Choroid plexus epithelial cell (primary cell): Measurements from ENCODE around the gene EEF2K.
A peak's percentile ranks its signal among the peaks of the same experiment; 100 is the strongest.

Experiments
- DNase-seq: peaks from one replicate; pipeline ENCODE4 v3.0.0-alpha.2; 2010; ENCODE audit warnings: low read depth
- H3K4me3 ChIP-seq: 2 replicates; pipeline ENCODE4 v1.5.1; 2011; ENCODE audit warnings: low read depth, mild to moderate bottlenecking, control low read depth, low read length, moderate library complexity
- TF ChIP-seq, protein P1 (sequence below): conservative IDR thresholded peaks from 2 replicates; pipeline ENCODE4 v1.5.1; 2011; ENCODE audit warnings: low read depth, mild to moderate bottlenecking, control low read depth, inconsistent platforms, low read length, moderate library complexity

EEF2K gene

DNA sequence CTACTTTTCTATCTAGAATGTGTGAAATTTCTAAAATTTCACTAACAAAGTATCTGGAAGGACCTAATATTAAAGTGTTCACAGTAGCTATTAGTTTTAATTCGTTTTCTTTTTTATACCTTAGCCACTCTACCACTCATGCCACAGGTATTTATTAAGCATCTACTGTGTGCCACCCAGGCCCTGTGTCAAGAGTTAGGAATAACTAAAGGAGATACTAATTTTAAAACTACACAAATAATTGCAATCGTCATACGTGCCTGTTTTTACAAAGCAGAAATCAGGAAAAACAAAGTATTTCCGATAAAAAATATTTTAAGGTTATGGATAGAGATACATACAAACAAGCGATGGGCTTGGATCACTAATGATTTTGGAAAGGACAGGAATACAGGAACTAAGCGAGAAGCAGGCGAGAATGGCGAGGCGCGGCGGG lies 483 bp upstream of the EEF2K start:
- peak overlapping the region; percentile 88 for H3K4me3 ChIP-seq
- DNase-seq, result no peak
- TF ChIP-seq, protein P1, sequence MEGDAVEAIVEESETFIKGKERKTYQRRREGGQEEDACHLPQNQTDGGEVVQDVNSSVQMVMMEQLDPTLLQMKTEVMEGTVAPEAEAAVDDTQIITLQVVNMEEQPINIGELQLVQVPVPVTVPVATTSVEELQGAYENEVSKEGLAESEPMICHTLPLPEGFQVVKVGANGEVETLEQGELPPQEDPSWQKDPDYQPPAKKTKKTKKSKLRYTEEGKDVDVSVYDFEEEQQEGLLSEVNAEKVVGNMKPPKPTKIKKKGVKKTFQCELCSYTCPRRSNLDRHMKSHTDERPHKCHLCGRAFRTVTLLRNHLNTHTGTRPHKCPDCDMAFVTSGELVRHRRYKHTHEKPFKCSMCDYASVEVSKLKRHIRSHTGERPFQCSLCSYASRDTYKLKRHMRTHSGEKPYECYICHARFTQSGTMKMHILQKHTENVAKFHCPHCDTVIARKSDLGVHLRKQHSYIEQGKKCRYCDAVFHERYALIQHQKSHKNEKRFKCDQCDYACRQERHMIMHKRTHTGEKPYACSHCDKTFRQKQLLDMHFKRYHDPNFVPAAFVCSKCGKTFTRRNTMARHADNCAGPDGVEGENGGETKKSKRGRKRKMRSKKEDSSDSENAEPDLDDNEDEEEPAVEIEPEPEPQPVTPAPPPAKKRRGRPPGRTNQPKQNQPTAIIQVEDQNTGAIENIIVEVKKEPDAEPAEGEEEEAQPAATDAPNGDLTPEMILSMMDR, result no peak

DNA sequence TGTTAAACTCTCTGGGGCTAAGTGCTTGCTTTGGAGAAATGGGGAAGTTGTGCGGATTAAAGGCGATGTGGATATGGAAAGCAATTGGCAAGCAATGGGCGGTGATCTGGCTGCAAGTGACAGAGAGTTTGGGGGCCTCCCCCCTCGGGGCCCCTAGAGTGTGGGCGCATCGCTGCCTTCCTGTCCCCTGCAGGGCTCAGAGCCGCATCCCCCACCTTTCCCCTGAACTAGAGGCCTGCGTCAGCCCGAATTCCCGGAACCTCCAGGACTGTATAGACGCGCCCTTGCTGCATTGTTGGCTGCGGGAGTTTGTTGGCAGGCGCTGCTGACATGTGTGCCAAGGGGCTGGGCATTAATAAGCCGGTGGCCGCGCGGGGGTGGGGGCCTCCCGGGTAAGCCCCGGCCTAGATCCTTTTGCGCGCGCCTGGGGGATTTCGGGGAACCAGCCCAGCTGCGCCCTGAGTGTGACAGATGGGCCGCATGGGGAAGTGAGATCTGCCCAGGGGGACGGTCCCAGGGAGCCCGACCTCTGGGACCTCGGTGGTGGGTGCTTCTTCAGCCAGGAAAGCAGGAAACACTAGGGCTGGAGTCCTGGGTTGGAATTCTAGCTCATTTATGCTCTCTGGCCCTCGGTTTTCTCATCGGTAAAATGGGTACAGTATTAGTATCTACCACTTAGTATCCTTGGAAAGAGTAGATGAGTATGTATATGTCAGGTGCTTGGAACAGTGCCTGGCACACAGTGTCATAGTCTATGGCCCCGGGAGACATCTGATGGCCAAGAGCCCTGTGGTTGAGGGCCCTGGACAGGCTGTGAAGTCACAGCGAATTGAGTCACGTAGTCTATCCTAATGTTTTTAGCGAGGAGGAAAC lies 1.0 kb downstream of the EEF2K start:
- H3K4me3 ChIP-seq, result peak overlapping the region; percentile 88
- TF ChIP-seq, protein P1, result no peak
- DNase-seq, result peak; percentile 42

DNA sequence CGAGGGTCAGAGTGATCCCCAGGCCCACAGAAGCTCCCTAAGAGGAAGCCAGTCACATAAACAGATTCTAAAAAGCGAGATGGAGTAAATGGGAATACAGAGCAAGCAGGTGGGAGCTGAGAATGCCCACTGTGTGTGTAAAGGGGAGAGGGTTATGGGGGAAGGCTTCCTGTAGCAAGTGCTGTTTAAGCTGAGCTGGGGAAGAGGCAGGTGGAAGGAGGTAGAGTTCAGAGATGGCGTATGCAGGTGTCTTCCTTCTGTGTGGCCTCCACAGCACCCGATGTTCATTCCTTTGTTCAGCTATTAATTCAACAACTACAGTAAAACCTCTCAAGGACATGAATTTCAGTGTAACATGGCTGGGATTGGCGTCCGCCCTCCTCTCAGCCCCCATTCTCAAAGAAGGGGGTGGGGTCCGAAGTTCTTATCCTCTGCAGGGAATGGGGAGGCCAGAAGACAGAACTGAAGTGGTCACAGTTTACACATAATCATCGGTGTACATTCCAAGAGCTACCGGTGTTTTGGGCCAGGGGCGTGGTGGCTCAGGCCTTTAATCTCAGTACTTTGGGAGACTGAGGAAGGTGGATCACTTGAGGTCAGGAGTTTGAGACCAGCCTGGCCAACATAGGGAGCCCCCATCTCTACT lies 1.8 kb downstream of the EEF2K start:
- no peak for DNase-seq
- TF ChIP-seq, protein P1, result no peak
- peak overlapping the region; percentile 88 for H3K4me3 ChIP-seq

DNA sequence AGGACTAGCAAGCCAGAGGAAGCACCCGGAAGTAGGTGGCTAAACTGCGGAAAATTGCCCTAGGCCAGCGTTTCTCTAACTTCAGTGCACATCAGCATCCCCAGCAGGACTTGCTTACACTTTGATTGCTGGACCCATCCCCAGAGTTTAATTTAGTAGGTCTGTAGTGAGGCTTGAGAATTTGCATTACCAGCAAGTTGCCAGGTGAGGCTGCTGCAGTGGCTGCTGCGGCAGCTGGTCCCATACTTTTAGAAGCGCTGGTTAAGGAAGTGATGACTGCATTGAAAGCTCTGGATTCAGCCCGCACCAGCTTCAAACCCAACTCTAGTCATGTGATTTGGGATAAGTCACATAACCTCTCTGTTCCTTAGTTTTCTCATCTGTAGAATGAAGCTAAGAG lies 4.2 kb downstream of the EEF2K start:
- no peak overlapping the region for H3K4me3 ChIP-seq
- no peak for DNase-seq
- TF ChIP-seq, protein P1, result no peak

DNA sequence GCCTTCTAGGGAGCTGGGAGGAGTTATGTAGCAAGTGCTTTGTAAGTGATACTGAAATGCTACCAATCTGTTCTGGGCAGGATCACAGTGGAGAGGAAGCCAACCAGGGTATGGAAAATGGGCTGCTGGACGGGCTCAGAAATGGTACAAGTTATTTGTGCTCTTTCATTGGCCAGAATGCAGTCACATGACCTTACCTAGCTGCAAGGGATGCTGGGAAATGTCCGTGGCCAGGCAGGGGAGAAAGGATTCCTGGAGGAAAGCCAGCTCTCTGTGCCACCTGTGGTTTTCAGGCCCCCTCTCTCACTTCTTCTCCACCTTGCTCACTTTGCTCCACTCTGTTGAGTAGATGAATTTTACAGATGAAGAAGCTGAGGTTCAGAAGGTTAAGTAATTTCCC lies 4.8 kb downstream of the EEF2K start:
- DNase-seq, result no peak
- H3K4me3 ChIP-seq, result no peak overlapping the region
- TF ChIP-seq, protein P1, result no peak

DNA sequence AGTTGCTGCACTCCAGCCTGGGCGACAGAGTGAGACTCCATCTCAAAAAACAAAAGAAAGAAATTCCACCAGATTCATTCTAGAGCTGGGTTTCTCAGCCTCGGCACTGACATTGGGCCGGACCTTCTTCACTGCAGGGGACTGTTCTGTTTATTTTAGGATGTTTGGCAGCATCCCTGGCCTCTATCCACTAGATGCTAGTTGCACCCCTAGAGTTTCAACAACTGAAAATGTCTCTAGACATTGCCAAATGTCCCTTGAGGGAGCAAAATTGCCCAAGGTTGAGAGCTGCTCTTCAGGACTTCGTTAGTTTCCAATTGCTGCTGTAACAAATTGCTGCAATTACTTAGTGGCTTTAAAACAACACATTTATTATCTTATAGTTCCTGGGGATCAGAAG lies 7.2 kb downstream of the EEF2K start:
- TF ChIP-seq, protein P1, result no peak
- no peak overlapping the region for H3K4me3 ChIP-seq

More for the DNA sequence above, 7.2 kb downstream of the EEF2K start:
- DNase-seq, result no peak
